ENCODE measurements around the gene CHGA. TPM values are rescaled to one million over a fixed set of nuclear protein-coding genes. Genes with fewer than 3 reads are reported as not detected.
A peak's percentile ranks its signal among the peaks of the same experiment; 100 is the strongest.

CHGA gene, protein sequence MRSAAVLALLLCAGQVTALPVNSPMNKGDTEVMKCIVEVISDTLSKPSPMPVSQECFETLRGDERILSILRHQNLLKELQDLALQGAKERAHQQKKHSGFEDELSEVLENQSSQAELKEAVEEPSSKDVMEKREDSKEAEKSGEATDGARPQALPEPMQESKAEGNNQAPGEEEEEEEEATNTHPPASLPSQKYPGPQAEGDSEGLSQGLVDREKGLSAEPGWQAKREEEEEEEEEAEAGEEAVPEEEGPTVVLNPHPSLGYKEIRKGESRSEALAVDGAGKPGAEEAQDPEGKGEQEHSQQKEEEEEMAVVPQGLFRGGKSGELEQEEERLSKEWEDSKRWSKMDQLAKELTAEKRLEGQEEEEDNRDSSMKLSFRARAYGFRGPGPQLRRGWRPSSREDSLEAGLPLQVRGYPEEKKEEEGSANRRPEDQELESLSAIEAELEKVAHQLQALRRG
- total RNA-seq = not detected
- under 1 TPM in 2 of 3 donors, not detected in 1; 0.09 to 0.20 TPM for polyA plus RNA-seq
- long read RNA-seq, donor 1 = 0 reads
- long read RNA-seq, donor 2, transcript CHGA-201 (8 exons, 2,063 nt) = major isoform, 28 of 104 reads
- long read RNA-seq, donor 2, partial matches to known transcripts = 66 of 104 reads
- long read RNA-seq, donor 2, other reads (novel, unspliced or antisense) = 5 of 104 reads

DNA sequence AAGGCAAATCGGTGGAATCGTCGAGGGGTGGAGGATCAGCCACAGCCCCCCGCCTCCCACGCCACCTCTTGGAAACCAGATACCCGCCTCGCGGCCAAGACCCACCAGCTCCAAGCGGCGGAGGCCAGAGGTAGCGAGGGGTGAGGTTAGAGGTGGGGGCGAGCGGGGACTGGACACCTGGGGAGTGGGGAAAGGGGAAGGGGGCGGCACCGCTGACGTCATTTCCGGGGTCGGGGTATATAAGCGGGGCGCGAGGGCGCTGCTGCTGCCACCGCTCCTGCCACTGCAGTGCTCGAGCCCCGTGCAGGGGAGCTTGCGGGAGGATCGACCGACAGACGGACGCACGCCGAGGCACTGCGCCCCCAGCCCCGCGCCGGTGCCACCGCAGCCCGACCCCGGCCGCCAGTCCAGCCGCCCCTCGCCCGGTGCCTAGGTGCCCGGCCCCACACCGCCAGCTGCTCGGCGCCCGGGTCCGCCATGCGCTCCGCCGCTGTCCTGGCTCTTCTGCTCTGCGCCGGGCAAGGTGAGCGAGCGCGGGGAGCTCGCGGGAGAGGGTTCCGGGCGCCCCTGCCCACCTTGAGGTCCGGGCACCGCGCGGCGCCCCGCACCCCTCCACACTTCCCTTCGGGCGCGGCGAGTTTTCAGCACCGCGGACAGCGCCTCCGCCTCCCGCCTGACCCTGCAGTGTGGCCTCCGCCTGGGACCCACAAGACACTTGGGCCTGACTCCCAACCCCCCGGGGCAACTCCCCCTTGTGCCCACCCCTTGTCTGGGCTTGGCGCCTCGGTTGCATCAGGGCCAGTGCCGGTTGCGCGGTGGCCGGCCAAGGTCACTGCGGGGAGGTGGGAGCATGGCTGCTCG, at the start of gene CHGA:
CHGA (plus strand) TSS at position 268 of the 861 bp plus-strand sequence; CDS start at position 478, 210 bp downstream.
- WGBS, 5 donors = 7 to 15% (median 11%) methylated on average over 55 to 86 of the region's 86 CpGs
- TF ChIP-seq POLR2AphosphoS5 (IDR thresholded peaks at IDR 0.05) (peak in 2 of 3 donors; percentile 14 to 57), POLR2A (IDR thresholded peaks at IDR 0.05) (no peak)
- TF ChIP-seq, protein P1, sequence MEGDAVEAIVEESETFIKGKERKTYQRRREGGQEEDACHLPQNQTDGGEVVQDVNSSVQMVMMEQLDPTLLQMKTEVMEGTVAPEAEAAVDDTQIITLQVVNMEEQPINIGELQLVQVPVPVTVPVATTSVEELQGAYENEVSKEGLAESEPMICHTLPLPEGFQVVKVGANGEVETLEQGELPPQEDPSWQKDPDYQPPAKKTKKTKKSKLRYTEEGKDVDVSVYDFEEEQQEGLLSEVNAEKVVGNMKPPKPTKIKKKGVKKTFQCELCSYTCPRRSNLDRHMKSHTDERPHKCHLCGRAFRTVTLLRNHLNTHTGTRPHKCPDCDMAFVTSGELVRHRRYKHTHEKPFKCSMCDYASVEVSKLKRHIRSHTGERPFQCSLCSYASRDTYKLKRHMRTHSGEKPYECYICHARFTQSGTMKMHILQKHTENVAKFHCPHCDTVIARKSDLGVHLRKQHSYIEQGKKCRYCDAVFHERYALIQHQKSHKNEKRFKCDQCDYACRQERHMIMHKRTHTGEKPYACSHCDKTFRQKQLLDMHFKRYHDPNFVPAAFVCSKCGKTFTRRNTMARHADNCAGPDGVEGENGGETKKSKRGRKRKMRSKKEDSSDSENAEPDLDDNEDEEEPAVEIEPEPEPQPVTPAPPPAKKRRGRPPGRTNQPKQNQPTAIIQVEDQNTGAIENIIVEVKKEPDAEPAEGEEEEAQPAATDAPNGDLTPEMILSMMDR (IDR thresholded peaks at IDR 0.05 in 8 of 11, conservative IDR thresholded peaks at IDR 0.05 in 3 of 11) = no peak
- H3K27me3 ChIP-seq (replicated peaks in 1 of 7) = peaks cover 0 to 67% (median 19%) of the 10 kb centered on the region in 7 donors
- H3K27ac ChIP-seq = no peak within 1 kb of the TSS
- peak within 1 kb of the TSS in 1 of 8 donors; percentile 39 for H3K4me3 ChIP-seq
- no peak for DNase-seq
- peaks cover 0 to 23% (median 5%) of the 10 kb centered on the region in 6 donors for H3K4me1 ChIP-seq
- H3K36me3 ChIP-seq = no peaks in the 10 kb centered on the region
- H3K9me3 ChIP-seq = no peaks in the 10 kb centered on the region
- intact Hi-C loops (cut with DNase I; ENCODE audit: low total_unique reads) = no loop called here

DNA sequence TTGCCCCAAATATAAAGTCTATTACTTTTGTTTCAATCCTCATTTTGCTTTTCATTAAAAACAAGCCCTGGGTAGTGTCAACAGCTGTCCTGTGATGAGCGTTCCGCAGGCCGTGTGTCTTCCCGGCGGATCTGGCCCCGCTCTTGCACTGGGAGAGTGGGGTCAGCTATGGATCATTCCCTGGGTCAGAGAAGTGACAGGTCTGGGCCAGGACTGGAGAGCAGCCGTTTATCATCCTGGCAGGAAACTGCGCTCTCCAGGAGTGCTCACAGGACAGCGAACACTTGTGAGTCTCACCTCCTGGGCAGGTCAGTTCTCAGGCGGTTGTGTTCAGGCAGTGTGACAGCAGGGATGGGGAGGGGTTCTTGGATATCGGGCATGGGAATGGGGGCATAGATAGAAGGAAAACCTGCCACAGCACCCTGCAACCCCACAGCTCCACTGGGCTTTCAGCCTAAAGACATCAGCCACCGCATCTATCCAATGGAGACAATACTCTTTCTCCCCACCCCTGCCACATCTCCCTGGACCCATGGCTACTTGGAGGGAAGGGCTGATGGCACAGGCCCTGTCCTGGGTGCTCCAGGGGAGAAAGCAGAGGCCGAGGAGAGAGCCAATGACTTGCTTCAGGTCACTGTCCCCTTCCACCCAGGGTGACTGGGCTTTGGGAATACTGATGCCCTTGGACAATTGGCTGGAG, 47.8 kb upstream of the CHGA start:
- Histone ChIP-seq H3K4me3 (no peak overlapping the region), H3K27ac (peak overlapping the region in 6 of 8 donors; percentile 26 to 74 (median 64)), H3K9me3 (no peaks in the 10 kb centered on the region), H3K27me3 (replicated peaks in 1 of 7) (peaks cover 0 to 20% (median 0%) of the 10 kb centered on the region in 7 donors), H3K4me1 (peaks cover 0 to 25% (median 8%) of the 10 kb centered on the region in 6 donors), H3K36me3 (no peaks in the 10 kb centered on the region)
- intact Hi-C loops (cut with DNase I; ENCODE audit: low total_unique reads) = no loop called here
- no peak for DNase-seq
- WGBS, 5 donors = 36 to 63% (median 57%) methylated on average over 13 of the region's 13 CpGs
- peak in 1 of 3 donors; percentile 69 for TF ChIP-seq POLR2AphosphoS5 (IDR thresholded peaks at IDR 0.05)
- TF ChIP-seq, protein P1 (IDR thresholded peaks at IDR 0.05 in 8 of 11, conservative IDR thresholded peaks at IDR 0.05 in 3 of 11) = no peak

DNA sequence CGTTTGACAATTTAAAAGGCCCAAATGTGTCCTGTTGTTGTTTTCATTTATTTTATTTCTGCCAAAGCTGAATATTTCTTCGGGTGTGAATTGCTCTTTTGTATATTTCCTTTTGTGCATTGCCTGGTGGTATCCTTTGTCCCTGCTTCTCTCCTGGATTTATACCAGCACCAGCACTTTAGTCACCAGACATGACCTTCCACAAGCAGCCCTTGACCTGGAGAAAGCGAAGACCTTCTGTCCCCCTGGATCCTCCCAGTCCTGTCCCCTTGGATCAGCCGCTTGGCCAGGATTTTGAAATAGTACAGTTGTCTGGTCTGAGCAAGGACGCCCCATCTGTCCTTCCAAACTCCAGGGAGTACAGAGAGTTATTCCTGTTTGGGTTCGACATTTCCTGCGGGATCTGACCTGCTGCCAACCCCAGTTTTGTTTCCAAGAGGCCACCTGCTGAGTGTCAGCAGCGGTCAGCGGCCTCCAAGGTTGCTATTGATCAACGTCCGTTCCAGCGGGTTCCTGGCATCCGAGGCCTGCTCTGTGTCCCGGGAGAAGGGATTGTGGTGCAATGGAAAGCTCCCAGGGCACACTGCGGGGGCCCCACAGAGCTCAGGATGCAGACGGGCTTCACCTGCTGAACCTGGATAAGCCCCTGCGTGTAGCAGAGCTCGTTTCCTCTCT, 45.1 kb upstream of the CHGA start:
- TF ChIP-seq POLR2AphosphoS5 (IDR thresholded peaks at IDR 0.05) = peak; percentile 66 to 84 (median 79)
- TF ChIP-seq POLR2A (IDR thresholded peaks at IDR 0.05) = no peak
- TF ChIP-seq, protein P1 (IDR thresholded peaks at IDR 0.05 in 8 of 11, conservative IDR thresholded peaks at IDR 0.05 in 3 of 11) = no peak
- Histone ChIP-seq H3K9me3 (no peaks in the 10 kb centered on the region), H3K4me3 (no peak overlapping the region), H3K4me1 (peaks cover 0 to 25% (median 8%) of the 10 kb centered on the region in 6 donors), H3K27me3 (replicated peaks in 1 of 7) (peaks cover 0 to 37% (median 0%) of the 10 kb centered on the region in 7 donors), H3K36me3 (no peaks in the 10 kb centered on the region), H3K27ac (peak overlapping the region in 7 of 8 donors; percentile 3 to 74 (median 64))
- peak; percentile 85 for DNase-seq
- intact Hi-C loops (cut with DNase I; ENCODE audit: low total_unique reads) = no loop called here
- 38 to 55% (median 46%) methylated on average over 18 of the region's 18 CpGs for WGBS, 5 donors
